HEK293 (cell line): Measurements from ENCODE around the gene SNTA1.

Experiments used
- CTCF ChIA-PET: fragments of 350-600 bp; formaldehyde crosslinking; extraction: SDS; loops from one replicate; lab custom pipeline; 2021; ENCODE audit warnings: antibody characterized with exemption; lab: Yijun Ruan, JAX
- POLR2A ChIA-PET: fragments of 300-600 bp; formaldehyde crosslinking; extraction: SDS; loops from one replicate; lab custom pipeline; 2020; ENCODE audit warnings: antibody characterized with exemption, inconsistent platforms; lab: Yijun Ruan, JAX
- H3K27ac ChIP-seq: fragments of 200-500 bp; sonication (Bioruptor generic); 2 replicates; pipeline ENCODE4 v1.5.1; 2014; ENCODE audit warnings: low read depth, low read length, control low read depth, inconsistent platforms; ENCODE audit errors: extremely low read depth
- H3K36me3 ChIP-seq, 2 experiments: fragments of 200-500 bp in 1 of 2; sonication (Bioruptor generic) in 1 of 2; 1 replicate in 1 of 2; 2 replicates in 1 of 2; pipeline ENCODE4 v1.5.1; 2014 to 2017; ENCODE audit warnings: inconsistent platforms in 2 of 2, low read length in 2 of 2; ENCODE audit not compliant: control insufficient read depth in 2 of 2, insufficient read depth in 1 of 2
- H3K4me1 ChIP-seq: fragments of 200-500 bp; sonication (Bioruptor generic); 2 replicates; pipeline ENCODE4 v1.5.1; 2014; ENCODE audit warnings: mild to moderate bottlenecking, low read length, inconsistent platforms; ENCODE audit not compliant: control insufficient read depth, insufficient read depth
- H3K4me3 ChIP-seq: 2 replicates; pipeline ENCODE4 v1.5.1; 2011; ENCODE audit warnings: low read depth, mild to moderate bottlenecking, control low read depth, low read length, moderate library complexity
- H3K9me3 ChIP-seq: fragments of 200-500 bp; sonication (Bioruptor generic); 2 replicates; pipeline ENCODE4 v1.5.1; 2014; ENCODE audit warnings: low read depth, low read length, inconsistent platforms; ENCODE audit not compliant: control insufficient read depth, insufficient read depth
- BCL11A ChIP-seq: fragments of 450-650 bp; formaldehyde crosslinking; IDR thresholded peaks from 2 replicates; pipeline ENCODE4 v1.5.1; 2016; ENCODE audit warnings: low read depth, missing biosample characterization, missing genetic modification characterization
- BCL6B ChIP-seq: fragments of 450-650 bp; formaldehyde crosslinking; IDR thresholded peaks from 2 replicates; pipeline ENCODE4 v1.5.1; 2017; ENCODE audit warnings: missing biosample characterization, missing genetic modification characterization
- FEZF1 ChIP-seq: fragments of 450-650 bp; formaldehyde crosslinking; IDR thresholded peaks from 2 replicates; pipeline ENCODE4 v1.5.1; 2016; ENCODE audit warnings: missing biosample characterization, missing genetic modification characterization
- GLI2 ChIP-seq: fragments of 450-650 bp; formaldehyde crosslinking; IDR thresholded peaks from 2 replicates; pipeline ENCODE4; 2017; ENCODE audit warnings: missing biosample characterization, missing genetic modification characterization, low read depth, borderline replicate concordance
- GLIS1 ChIP-seq: fragments of 450-650 bp; formaldehyde crosslinking; IDR thresholded peaks from 2 replicates; pipeline ENCODE4 v1.5.1; 2016; ENCODE audit warnings: missing biosample characterization, missing genetic modification characterization
- GLIS2 ChIP-seq: fragments of 450-650 bp; formaldehyde crosslinking; IDR thresholded peaks from 2 replicates; pipeline ENCODE4 v1.5.1; 2016; ENCODE audit warnings: missing biosample characterization, missing genetic modification characterization
- HOXD13 ChIP-seq: sonication (generic); formaldehyde crosslinking; IDR thresholded peaks from 2 replicates; pipeline ENCODE4 v1.8.0; 2022; ENCODE audit warnings: missing genetic modification reagents, borderline replicate concordance
- IKZF3 ChIP-seq: fragments of 450-650 bp; IDR thresholded peaks from 2 replicates; pipeline ENCODE4 v1.5.0; 2018; ENCODE audit warnings: missing biosample characterization, mild to moderate bottlenecking, missing genetic modification characterization, moderate library complexity
- KLF8 ChIP-seq: fragments of 450-650 bp; formaldehyde crosslinking; IDR thresholded peaks from 2 replicates; pipeline ENCODE4 v1.5.1; 2016; ENCODE audit warnings: missing biosample characterization, missing genetic modification characterization
- OSR2 ChIP-seq: fragments of 450-650 bp; formaldehyde crosslinking; IDR thresholded peaks from 2 replicates; pipeline ENCODE4 v1.5.1; 2016; ENCODE audit warnings: missing biosample characterization, missing genetic modification characterization
- PATZ1 ChIP-seq: fragments of 450-650 bp; formaldehyde crosslinking; IDR thresholded peaks from 2 replicates; pipeline ENCODE4 v1.5.1; 2016; ENCODE audit warnings: missing biosample characterization, missing genetic modification characterization
- ZBTB8A ChIP-seq: fragments of 450-650 bp; formaldehyde crosslinking; IDR thresholded peaks from 2 replicates; pipeline ENCODE4 v1.5.1; 2016; ENCODE audit warnings: missing biosample characterization, missing genetic modification characterization
- ZIC2 ChIP-seq: fragments of 450-650 bp; formaldehyde crosslinking; IDR thresholded peaks from 2 replicates; pipeline ENCODE4 v1.5.1; 2016; ENCODE audit warnings: missing biosample characterization, missing genetic modification characterization
- ZNF140 ChIP-seq: fragments of 450-650 bp; formaldehyde crosslinking; IDR thresholded peaks from 2 replicates; pipeline ENCODE4 v1.5.1; 2016; ENCODE audit warnings: missing biosample characterization, missing genetic modification characterization
- ZNF16 ChIP-seq: fragments of 450-650 bp; formaldehyde crosslinking; IDR thresholded peaks from 2 replicates; pipeline ENCODE4 v1.5.1; 2016; ENCODE audit warnings: low read depth, missing biosample characterization, missing genetic modification characterization
- ZNF174 ChIP-seq: fragments of 450-650 bp; formaldehyde crosslinking; IDR thresholded peaks from 2 replicates; pipeline ENCODE4 v1.5.0; 2017; ENCODE audit warnings: missing biosample characterization, mild to moderate bottlenecking, missing genetic modification characterization
- ZNF266 ChIP-seq: fragments of 450-650 bp; formaldehyde crosslinking; IDR thresholded peaks from 2 replicates; pipeline ENCODE4 v1.5.1; 2016; ENCODE audit warnings: missing biosample characterization, missing genetic modification characterization, low read depth
- ZNF280D ChIP-seq: fragments of 450-650 bp; formaldehyde crosslinking; IDR thresholded peaks from 2 replicates; pipeline ENCODE4 v1.5.1; 2016; ENCODE audit warnings: missing biosample characterization, missing genetic modification characterization
- ZNF366 ChIP-seq: fragments of 450-650 bp; formaldehyde crosslinking; conservative IDR thresholded peaks from 2 replicates; pipeline ENCODE4 v1.5.1; 2016; ENCODE audit warnings: missing biosample characterization, missing genetic modification characterization
- ZNF514 ChIP-seq: fragments of 450-650 bp; formaldehyde crosslinking; IDR thresholded peaks from 2 replicates; pipeline ENCODE4 v1.5.1; 2016; ENCODE audit warnings: missing biosample characterization, missing genetic modification characterization
- ZNF571 ChIP-seq: fragments of 450-650 bp; formaldehyde crosslinking; IDR thresholded peaks from 2 replicates; pipeline ENCODE4 v1.5.0; 2017; ENCODE audit warnings: missing biosample characterization, missing genetic modification characterization
- ZNF600 ChIP-seq: fragments of 450-650 bp; formaldehyde crosslinking; IDR thresholded peaks from 2 replicates; pipeline ENCODE4 v1.5.1; 2016; ENCODE audit warnings: missing biosample characterization, missing genetic modification characterization
- ZNF664 ChIP-seq: fragments of 450-650 bp; formaldehyde crosslinking; IDR thresholded peaks from 2 replicates; pipeline ENCODE4 v1.5.1; 2016; ENCODE audit warnings: missing biosample characterization, missing genetic modification characterization
- ZNF704 ChIP-seq: fragments of 450-650 bp; formaldehyde crosslinking; IDR thresholded peaks from 2 replicates; pipeline ENCODE4 v1.5.1; 2016; ENCODE audit warnings: missing biosample characterization, missing genetic modification characterization
- ZNF707 ChIP-seq: fragments of 450-650 bp; formaldehyde crosslinking; IDR thresholded peaks from 2 replicates; pipeline ENCODE4 v1.5.1; 2016; ENCODE audit warnings: missing biosample characterization, missing genetic modification characterization
- ZNF785 ChIP-seq: fragments of 450-650 bp; formaldehyde crosslinking; IDR thresholded peaks from 2 replicates; pipeline ENCODE4 v1.5.1; 2016; ENCODE audit warnings: missing biosample characterization, missing genetic modification characterization
- ZXDB ChIP-seq: fragments of 450-650 bp; formaldehyde crosslinking; IDR thresholded peaks from 2 replicates; pipeline ENCODE4 v1.5.1; 2016; ENCODE audit warnings: missing biosample characterization, missing genetic modification characterization

The SNTA1 gene

GRCh38 chr20:33445881-33446625 is 2.5 kb upstream of the SNTA1 start:
- Histone ChIP-seq H3K4me1 (no peaks in the 10 kb centered on the region; the same call in 1 of the 2 replicates), H3K4me3 (no peak overlapping the region), H3K9me3 (no peaks in the 10 kb centered on the region), H3K36me3 (no peaks in the 10 kb centered on the region), H3K27ac (no peak overlapping the region)
- ChIA-PET POLR2A (no interaction called here), CTCF (interaction anchor here (0.6 to 1.2 kb wide), 2 partner anchors 28 to 241 kb away, joined by 3 read pairs; no protein-coding TSS in a partner anchor)
- TF ChIP-seq ZNF366 (tag by site-specific recombination) (no peak), OSR2 (tag by site-specific recombination) (peak; percentile 61), ZNF140 (no peak), BCL11A (tag by site-specific recombination) (no peak), ZNF664 (tag by site-specific recombination) (no peak), IKZF3 (tag by site-specific recombination) (no peak), KLF8 (tag by site-specific recombination) (no peak), ZBTB8A (no peak), ZNF266 (tag by site-specific recombination) (no peak)

GRCh38 chr20:33444797-33445560 is 1.4 kb upstream of the SNTA1 start:
- H3K27ac ChIP-seq, result no peak overlapping the region
- CTCF ChIA-PET, result interaction anchor here (0.6 to 1.2 kb wide), 5 partner anchors 11 to 684 kb away, joined by 3 to 6 read pairs (median 3); no protein-coding TSS in a partner anchor
- H3K36me3 ChIP-seq, result no peaks in the 10 kb centered on the region
- no peaks in the 10 kb centered on the region for H3K9me3 ChIP-seq
- H3K4me1 ChIP-seq, result no peaks in the 10 kb centered on the region; the same call in 1 of the 2 replicates
- POLR2A ChIA-PET, result interaction anchor here (0.6 to 0.7 kb wide), 2 partner anchors 8 to 39 kb away, joined by 3 to 10 read pairs; no protein-coding TSS in a partner anchor
- no peak overlapping the region for H3K4me3 ChIP-seq
- TF ChIP-seq GLI2 (tag by site-specific recombination), result no peak
- no peak for TF ChIP-seq ZNF704
- TF ChIP-seq ZIC2 (tag by site-specific recombination), result peak; percentile 55
- no peak for TF ChIP-seq ZBTB8A
- no peak for TF ChIP-seq PATZ1 (tag by site-specific recombination)
- TF ChIP-seq ZNF600 (tag by site-specific recombination), result no peak
- no peak for TF ChIP-seq ZXDB (tag by site-specific recombination)
- TF ChIP-seq ZNF16 (tag by site-specific recombination), result no peak
- TF ChIP-seq ZNF514, result no peak
- TF ChIP-seq ZNF785, result no peak
- no peak for TF ChIP-seq BCL6B
- no peak for TF ChIP-seq GLIS2
- no peak for TF ChIP-seq ZNF707 (tag by site-specific recombination)
- peak; percentile 87 for TF ChIP-seq GLIS1
- peak; percentile 44 for TF ChIP-seq OSR2 (tag by site-specific recombination)
- no peak for TF ChIP-seq FEZF1 (tag by site-specific recombination)
- no peak for TF ChIP-seq HOXD13 (CRISPR knock-in tag)
- no peak for TF ChIP-seq ZNF571 (tag by site-specific recombination)
- no peak for TF ChIP-seq ZNF174 (tag by site-specific recombination)
- no peak for TF ChIP-seq ZNF280D (tag by site-specific recombination)
